Ishikawa (cell line): ENCODE measurements around the gene GABRR3.
A peak's percentile ranks its signal among the peaks of the same experiment; 100 is the strongest.

Source experiments
- CEBPB ChIP-seq: IDR thresholded peaks from 2 replicates; pipeline ENCODE4 v1.6.1; 2012
- CREB1 ChIP-seq: IDR thresholded peaks from 2 replicates; pipeline ENCODE4 v1.6.1; 2012; ENCODE audit warnings: low read depth
- EGR1 ChIP-seq: IDR thresholded peaks from 2 replicates; pipeline ENCODE4 v1.6.1; 2012
- EP300 ChIP-seq: IDR thresholded peaks from 2 replicates; pipeline ENCODE4 v1.6.1; 2012; ENCODE audit warnings: borderline replicate concordance
- FOXM1 ChIP-seq: IDR thresholded peaks from 2 replicates; pipeline ENCODE4 v1.6.1; 2012; ENCODE audit warnings: low read depth, borderline replicate concordance
- MAX ChIP-seq: IDR thresholded peaks from 2 replicates; pipeline ENCODE4 v1.6.1; 2012
- NFIC ChIP-seq: IDR thresholded peaks from 2 replicates; pipeline ENCODE4 v1.6.1; 2012
- RAD21 ChIP-seq: IDR thresholded peaks from 2 replicates; pipeline ENCODE4 v1.6.1; 2012; ENCODE audit warnings: low read depth
- REST ChIP-seq: IDR thresholded peaks from 2 replicates; pipeline ENCODE4 v1.6.1; 2012; ENCODE audit warnings: low read depth, mild to moderate bottlenecking
- TAF1 ChIP-seq: IDR thresholded peaks from 2 replicates; pipeline ENCODE4 v1.6.1; 2012; ENCODE audit warnings: low read depth, mild to moderate bottlenecking
- TCF12 ChIP-seq: IDR thresholded peaks from 2 replicates; pipeline ENCODE4 v1.6.1; 2012; ENCODE audit warnings: low read depth
- TEAD4 ChIP-seq: IDR thresholded peaks from 2 replicates; pipeline ENCODE4 v1.6.1; 2012
- USF1 ChIP-seq: IDR thresholded peaks from 2 replicates; pipeline ENCODE4 v1.6.1; 2012
- YY1 ChIP-seq: IDR thresholded peaks from 2 replicates; pipeline ENCODE4 v1.6.1; 2012; ENCODE audit warnings: low read depth
- ZBTB7A ChIP-seq: IDR thresholded peaks from 2 replicates; pipeline ENCODE4 v1.6.1; 2012; ENCODE audit warnings: low read depth

GABRR3 gene

GRCh38 chr3:98057631-98058030, 22.5 kb upstream of the GABRR3 start:
- TF ChIP-seq NFIC (no peak), FOXM1 (no peak)

- TF ChIP-seq EGR1 (no peak), FOXM1 (no peak), USF1 (no peak), TCF12 (no peak), NFIC (peak; percentile 41; the same call in 1 of the 2 replicates)
These were observed 20.9 kb upstream of the GABRR3 start for GRCh38 chr3:98056035-98056434.

GRCh38 chr3:98049271-98049670, 14.2 kb upstream of the GABRR3 start:
- TF ChIP-seq EGR1 (no peak), NFIC (no peak), CREB1 (no peak)

- TF ChIP-seq EP300 (no peak), USF1 (no peak), RAD21 (no peak), EGR1 (no peak), MAX (no peak), REST (no peak), TEAD4 (no peak), CREB1 (no peak), CEBPB (no peak), YY1 (no peak), TAF1 (no peak), FOXM1 (no peak), TCF12 (no peak), NFIC (no peak), ZBTB7A (no peak)
These were observed 13.5 kb upstream of the GABRR3 start for GRCh38 chr3:98048586-98048985.

- TF ChIP-seq EGR1 (no peak), CEBPB (no peak), TCF12 (no peak), RAD21 (no peak), ZBTB7A (no peak)
These were observed 6.2 kb upstream of the GABRR3 start for GRCh38 chr3:98041350-98041749.

GRCh38 chr3:98039322-98040024, 4.4 kb upstream of the GABRR3 start:
- TF ChIP-seq MAX (no peak), RAD21 (peak; percentile 76), CREB1 (no peak), TAF1 (no peak), TCF12 (no peak), FOXM1 (no peak), REST (no peak), EP300 (no peak)

- TF ChIP-seq NFIC (no peak), FOXM1 (no peak), CEBPB (no peak), RAD21 (no peak), EP300 (no peak), CREB1 (no peak), TAF1 (no peak), YY1 (no peak), TEAD4 (no peak), ZBTB7A (no peak), REST (no peak), EGR1 (no peak), MAX (no peak), TCF12 (no peak), USF1 (no peak)
These were observed 3.8 kb upstream of the GABRR3 start for GRCh38 chr3:98038876-98039275.
